ENCODE data around the gene ROR1. TPM values are rescaled to one million over a fixed set of nuclear protein-coding genes. Genes with fewer than 3 reads are reported as not detected.

ROR1 gene
- total RNA-seq, 2 experiments from 2014 or later, result 0.47 to 1.4 TPM

DNA sequence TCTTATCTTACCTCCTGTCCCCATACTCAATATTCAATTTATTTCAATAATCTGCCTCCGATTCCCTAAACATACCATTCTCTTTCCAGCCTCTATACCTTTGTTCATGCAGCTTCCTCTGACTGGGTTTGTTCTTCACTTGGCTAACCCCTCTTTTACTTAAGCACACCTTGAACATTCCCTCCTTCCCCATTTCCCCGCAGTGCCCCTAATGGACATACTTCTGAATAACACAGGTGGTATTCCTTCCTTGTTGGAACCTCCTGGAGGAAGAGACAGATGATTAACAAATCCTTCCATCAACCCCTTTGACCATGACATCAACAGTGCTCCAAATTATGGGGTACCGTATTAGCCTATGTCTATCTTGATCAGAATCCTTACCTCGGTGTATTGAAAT, 239.6 kb downstream of the ROR1 start:
- TF ChIP-seq EZH2phosphoT487 (IDR thresholded peaks at IDR 0.05; ENCODE audit: borderline replicate concordance, low read depth, low read length) (no peak), CTCF (conservative IDR thresholded peaks at IDR 0.05; ENCODE audit: low read length) (no peak)
- CTCF ChIA-PET (ENCODE audit: unreplicated experiment), result no interaction called here
- BruUV-seq (replicated peaks), result no TSS peak

GRCh38 chr1:64019818-64020217, 246.0 kb downstream of the ROR1 start:
- H3K36me3 ChIP-seq (ENCODE audit: insufficient read depth, low read length), result no peaks in the 10 kb centered on the region
- no peaks in the 10 kb centered on the region; the same call in 1 of the 2 replicates for H3K9me2 ChIP-seq (ENCODE audit: insufficient read depth, low read length)
- H3K4me3 ChIP-seq (ENCODE audit: low read depth, low read length, poor library complexity, severe bottlenecking), result no peak overlapping the region
- no peaks in the 10 kb centered on the region for H4K20me1 ChIP-seq (ENCODE audit: insufficient read depth, low read length)
- H3K4me1 ChIP-seq (ENCODE audit: insufficient read depth, low read length, poor library complexity, severe bottlenecking), result no peaks in the 10 kb centered on the region
- H3K9me3 ChIP-seq (ENCODE audit: low read length), result no peaks in the 10 kb centered on the region
- ChIA-PET POLR2A (interaction anchor here (0.7 kb wide), 1 partner anchor 1810 kb away, joined by 3 read pairs; no protein-coding TSS in a partner anchor), CTCF (ENCODE audit: unreplicated experiment) (no interaction called here)
- no peak overlapping the region for H3K27ac ChIP-seq (ENCODE audit: low read depth, low read length, poor library complexity, severe bottlenecking)
- no peak for TF ChIP-seq CTCF (conservative IDR thresholded peaks at IDR 0.05; ENCODE audit: low read length)
- no peak for TF ChIP-seq EZH2phosphoT487 (IDR thresholded peaks at IDR 0.05; ENCODE audit: borderline replicate concordance, low read depth, low read length)
- DNase-seq (ENCODE audit: low spot score), result peak; percentile 24
- intact Hi-C loops (cut with micrococcal nuclease; ENCODE audit: unreplicated experiment), result no loop called here
- BruUV-seq (replicated peaks), result no TSS peak
- no peaks in the 10 kb centered on the region for H3K79me2 ChIP-seq (ENCODE audit: insufficient read depth, low read depth, low read length)
- peak overlapping the region; percentile 17; the same call in 1 of the 2 replicates for H3K4me2 ChIP-seq (ENCODE audit: low read length)
- peak overlapping the region; percentile 78 for H2AFZ ChIP-seq (ENCODE audit: low read length)

More for the DNA sequence above, 239.6 kb downstream of the ROR1 start:
- Histone ChIP-seq H3K27ac (ENCODE audit: low read depth, low read length, poor library complexity, severe bottlenecking) (no peak overlapping the region), H3K79me2 (ENCODE audit: insufficient read depth, low read depth, low read length) (no peaks in the 10 kb centered on the region), H3K4me1 (ENCODE audit: insufficient read depth, low read length, poor library complexity, severe bottlenecking) (no peaks in the 10 kb centered on the region), H3K9me2 (ENCODE audit: insufficient read depth, low read length) (no peaks in the 10 kb centered on the region), H3K36me3 (ENCODE audit: insufficient read depth, low read length) (no peaks in the 10 kb centered on the region), H4K20me1 (ENCODE audit: insufficient read depth, low read length) (no peaks in the 10 kb centered on the region), H3K4me3 (ENCODE audit: low read depth, low read length, poor library complexity, severe bottlenecking) (no peak overlapping the region), H3K4me2 (ENCODE audit: low read length) (no peak overlapping the region), H3K9me3 (ENCODE audit: low read length) (no peaks in the 10 kb centered on the region), H2AFZ (ENCODE audit: low read length) (no peak overlapping the region)
- intact Hi-C loops (cut with micrococcal nuclease; ENCODE audit: unreplicated experiment), result no loop called here
- no peak for DNase-seq (ENCODE audit: low spot score)
- POLR2A ChIA-PET, result no interaction called here

- Histone ChIP-seq H3K9me2 (ENCODE audit: insufficient read depth, low read length) (no peaks in the 10 kb centered on the region; the same call in 1 of the 2 replicates), H2AFZ (ENCODE audit: low read length) (no peak overlapping the region), H3K4me3 (ENCODE audit: low read depth, low read length, poor library complexity, severe bottlenecking) (no peak overlapping the region), H3K36me3 (ENCODE audit: insufficient read depth, low read length) (no peaks in the 10 kb centered on the region), H3K4me2 (ENCODE audit: low read length) (no peak overlapping the region), H3K27ac (ENCODE audit: low read depth, low read length, poor library complexity, severe bottlenecking) (no peak overlapping the region), H3K9me3 (ENCODE audit: low read length) (no peaks in the 10 kb centered on the region), H3K79me2 (ENCODE audit: insufficient read depth, low read depth, low read length) (no peaks in the 10 kb centered on the region), H3K4me1 (ENCODE audit: insufficient read depth, low read length, poor library complexity, severe bottlenecking) (no peaks in the 10 kb centered on the region), H4K20me1 (ENCODE audit: insufficient read depth, low read length) (no peaks in the 10 kb centered on the region)
- no peak for DNase-seq (ENCODE audit: low spot score)
- intact Hi-C loops (cut with micrococcal nuclease; ENCODE audit: unreplicated experiment), result no loop called here
- ChIA-PET POLR2A (interaction anchor here (0.6 to 0.7 kb wide), 3 partner anchors 79 to 248 kb away, joined by 3 to 5 read pairs (median 3); no protein-coding TSS in a partner anchor), CTCF (ENCODE audit: unreplicated experiment) (no interaction called here)
- TF ChIP-seq CTCF (conservative IDR thresholded peaks at IDR 0.05; ENCODE audit: low read length) (no peak), EZH2phosphoT487 (IDR thresholded peaks at IDR 0.05; ENCODE audit: borderline replicate concordance, low read depth, low read length) (no peak)
- no TSS peak for BruUV-seq (replicated peaks)
Observed at GRCh38 chr1:64021066-64021465, 247.2 kb downstream of the ROR1 start.

All from OCI-LY7 (cell line).